ENCODE measurements around the gene IFI6.
"Not testable (repeated sequence)": the region's sequence is repeated elsewhere in the genome, so short reads cannot be mapped to it uniquely, and the experiment has no call there.

IFI6 gene

GRCh38 chr1:27648602-27649305 lies 23.2 kb downstream of the IFI6 start:
- H3K4me3 ChIP-seq (ENCODE audit: control insufficient read depth, low read depth, low read length), result no peak overlapping the region
- DNase-seq (ENCODE audit: low read depth), result no peak
- no peak for TF ChIP-seq CTCF (conservative IDR thresholded peaks at IDR 0.05; ENCODE audit: control insufficient read depth, insufficient read depth, low read depth, low read length)

DNA sequence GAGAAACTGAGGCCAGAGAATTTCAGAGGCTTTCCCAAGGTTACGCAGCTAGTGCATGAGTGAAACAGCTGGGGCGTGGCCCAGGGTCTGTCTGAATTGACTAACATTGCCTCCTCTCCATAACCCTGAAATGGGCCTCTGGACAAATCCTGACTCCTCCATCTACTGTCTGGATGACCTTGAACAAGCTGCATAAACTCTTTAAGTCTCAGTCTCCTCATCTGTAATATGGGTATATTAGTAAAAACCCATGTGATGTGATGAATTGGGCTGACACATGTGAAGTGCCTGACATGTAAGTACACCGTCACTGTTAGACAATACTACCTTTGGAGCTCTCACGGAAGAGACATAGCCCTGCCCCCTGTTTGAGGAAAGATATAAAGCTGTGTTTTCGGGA lies 24.7 kb downstream of the IFI6 start:
- no peak for TF ChIP-seq CTCF (conservative IDR thresholded peaks at IDR 0.05; ENCODE audit: control insufficient read depth, insufficient read depth, low read depth, low read length)
- no peak overlapping the region for H3K4me3 ChIP-seq (ENCODE audit: control insufficient read depth, low read depth, low read length)
- DNase-seq (ENCODE audit: low read depth), result no peak

- TF ChIP-seq CTCF (conservative IDR thresholded peaks at IDR 0.05; ENCODE audit: control insufficient read depth, insufficient read depth, low read depth, low read length), result no peak
- no peak overlapping the region for H3K4me3 ChIP-seq (ENCODE audit: control insufficient read depth, low read depth, low read length)
- DNase-seq (ENCODE audit: low read depth), result peak; percentile 19
Observed at GRCh38 chr1:27646676-27647075, 25.3 kb downstream of the IFI6 start.

DNA sequence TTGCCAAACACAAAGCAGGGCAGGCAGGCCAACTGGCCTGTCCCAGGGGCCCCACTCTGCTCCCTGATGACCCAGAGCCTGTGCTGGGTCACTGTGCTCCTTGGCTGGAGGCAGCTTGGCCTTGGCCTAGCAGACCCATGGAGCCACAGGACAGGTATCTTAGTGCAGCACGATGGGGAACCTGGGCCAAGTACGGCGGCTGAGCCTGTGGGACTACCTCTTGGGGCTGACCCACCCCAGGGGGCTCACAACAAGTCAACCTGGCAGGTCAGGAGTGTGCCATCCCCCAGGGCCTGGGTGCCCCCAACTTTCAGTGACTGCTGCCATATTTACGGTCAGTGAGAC lies 26.9 kb downstream of the IFI6 start:
- TF ChIP-seq CTCF (conservative IDR thresholded peaks at IDR 0.05; ENCODE audit: control insufficient read depth, insufficient read depth, low read depth, low read length), result no peak
- DNase-seq (ENCODE audit: low read depth), result no peak
- no peak overlapping the region for H3K4me3 ChIP-seq (ENCODE audit: control insufficient read depth, low read depth, low read length)

DNA sequence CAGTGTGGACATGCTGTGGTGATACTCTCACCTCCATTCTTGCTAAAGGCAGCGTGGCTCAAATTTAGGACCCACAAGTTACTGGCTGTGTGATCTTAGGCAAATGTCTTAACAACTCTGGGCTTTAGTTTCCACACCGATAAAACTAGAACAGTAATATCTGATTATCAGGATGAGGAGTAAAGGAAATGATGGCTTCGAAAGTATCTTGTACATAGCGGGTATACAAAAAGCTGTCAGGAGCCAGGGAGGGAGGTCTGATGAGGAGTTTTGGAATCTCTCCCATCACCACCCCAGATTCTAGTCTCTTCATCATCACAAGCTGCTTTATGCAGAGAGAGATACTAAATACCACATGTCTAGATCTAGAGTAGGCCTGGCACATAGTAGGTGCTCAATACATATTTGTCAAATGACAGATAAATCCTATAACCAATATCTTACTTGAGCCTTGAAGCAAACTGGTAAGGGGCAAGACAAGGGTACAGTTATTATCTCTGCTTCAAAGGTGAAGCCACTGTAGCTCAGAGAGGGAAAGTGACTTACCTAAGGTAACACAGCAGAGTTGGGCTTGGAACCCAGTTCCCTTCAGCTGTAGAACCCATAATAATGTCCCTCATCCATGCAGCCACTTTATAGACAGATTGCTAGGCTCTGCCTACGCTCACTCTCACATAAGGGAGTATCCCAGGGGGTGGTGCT lies 27.5 kb downstream of the IFI6 start:
- TF ChIP-seq CTCF (conservative IDR thresholded peaks at IDR 0.05; ENCODE audit: control insufficient read depth, insufficient read depth, low read depth, low read length), result no peak
- no peak for DNase-seq (ENCODE audit: low read depth)
- no peak overlapping the region for H3K4me3 ChIP-seq (ENCODE audit: control insufficient read depth, low read depth, low read length)

GRCh38 chr1:27643600-27644368 lies 28.2 kb downstream of the IFI6 start:
- peak; percentile 90 for TF ChIP-seq CTCF (conservative IDR thresholded peaks at IDR 0.05; ENCODE audit: control insufficient read depth, insufficient read depth, low read depth, low read length)
- peak; percentile 66 for DNase-seq (ENCODE audit: low read depth)
- H3K4me3 ChIP-seq (ENCODE audit: control insufficient read depth, low read depth, low read length), result no peak overlapping the region

GRCh38 chr1:27640514-27640913 lies 31.5 kb downstream of the IFI6 start:
- H3K4me3 ChIP-seq (ENCODE audit: control insufficient read depth, low read depth, low read length); DNase-seq (ENCODE audit: low read depth): not testable (repeated sequence)

All from fibroblast of mammary gland (primary cell).